WTC11 (cell line): ENCODE data around the gene TMEM43. TPM values are rescaled to one million over a fixed set of nuclear protein-coding genes. Genes with fewer than 3 reads are reported as not detected.

ENCODE experiments used
- ATAC-seq: fragments of 200-7000 bp; cut with Tn5 transposase; 2 replicates; pipeline ENCODE4 v1.10.0; 2021; ENCODE audit warnings: mild to moderate bottlenecking, moderate library complexity
- CTCF ChIA-PET: fragments of 300-600 bp; sonication (Branson Sonifier 250); formaldehyde crosslinking; loops from one replicate; lab custom pipeline; 2021; ENCODE audit warnings: antibody characterized with exemption; lab: Charles Lee
- POLR2A ChIA-PET: fragments of 350-600 bp; sonication (Branson Sonifier 250); formaldehyde crosslinking; loops from one replicate; lab custom pipeline; 2021; ENCODE audit warnings: antibody characterized with exemption; lab: Charles Lee
- DNase-seq: peaks from one replicate; pipeline ENCODE4 v3.0.0; 2021; ENCODE audit warnings: low spot score
- H3K27ac Mint-ChIP-seq: 2 replicates; pipeline ENCODE4 v1.8.0; 2021; ENCODE audit warnings: mixed read lengths
- H3K27me3 Mint-ChIP-seq: 2 replicates; pipeline ENCODE4 v1.8.0; 2021; ENCODE audit warnings: low read depth, mild to moderate bottlenecking, moderate library complexity, mixed read lengths
- H3K36me3 Mint-ChIP-seq: 2 replicates; pipeline ENCODE4 v1.8.0; 2021; ENCODE audit warnings: mixed read lengths
- H3K4me1 Mint-ChIP-seq: 2 replicates; pipeline ENCODE4 v1.8.0; 2022; ENCODE audit warnings: mixed read lengths
- H3K4me3 Mint-ChIP-seq: 2 replicates; pipeline ENCODE4 v1.8.0; 2021; ENCODE audit warnings: mild to moderate bottlenecking, moderate library complexity, mixed read lengths
- H3K9me3 Mint-ChIP-seq: 2 replicates; pipeline ENCODE4 v1.8.0; 2021; ENCODE audit warnings: mixed read lengths
- CREB1 ChIP-seq: sonication (generic); formaldehyde crosslinking; IDR thresholded peaks from 2 replicates; pipeline ENCODE4 v1.8.0; 2023; ENCODE audit warnings: mild to moderate bottlenecking, missing genetic modification reagents
- ELF4 ChIP-seq: sonication (generic); formaldehyde crosslinking; IDR thresholded peaks from 2 replicates; pipeline ENCODE4 v1.8.1; 2022; ENCODE audit warnings: low read depth, mild to moderate bottlenecking, moderate library complexity, missing genetic modification reagents
- EMX1 ChIP-seq: fragments of 250-450 bp; sonication (Bioruptor Pico); IDR thresholded peaks from 2 replicates; pipeline ENCODE4 v1.8.0; 2021; ENCODE audit warnings: mild to moderate bottlenecking
- FOXP1 ChIP-seq: sonication (generic); formaldehyde crosslinking; IDR thresholded peaks from 2 replicates; pipeline ENCODE4 v1.8.0; 2022; ENCODE audit warnings: missing genetic modification reagents, mild to moderate bottlenecking, moderate library complexity, borderline replicate concordance
- MXD4 ChIP-seq: fragments of 250-450 bp; sonication (Bioruptor Pico); IDR thresholded peaks from 2 replicates; pipeline ENCODE4 v1.8.0; 2021; ENCODE audit warnings: mild to moderate bottlenecking, moderate library complexity, borderline replicate concordance
- NFE2L1 ChIP-seq: sonication (generic); formaldehyde crosslinking; IDR thresholded peaks from 2 replicates; pipeline ENCODE4 v1.8.1; 2023; ENCODE audit warnings: missing genetic modification reagents
- RORB ChIP-seq: fragments of 250-450 bp; sonication (Bioruptor Pico); IDR thresholded peaks from 2 replicates; pipeline ENCODE4 v1.9.0; 2021; ENCODE audit warnings: mild to moderate bottlenecking
- total RNA-seq: library from RNA; stranded (reverse); gene quantifications from 3 replicates; pipeline ENCODE4 v1.2.3, GENCODE V29; 2021
- TF ChIP-seq, protein P1 (sequence below): sonication (generic); formaldehyde crosslinking; IDR thresholded peaks from 2 replicates; pipeline ENCODE4 v1.8.1; 2023; ENCODE audit warnings: mild to moderate bottlenecking, missing genetic modification reagents, borderline replicate concordance
- TF ChIP-seq, protein P2 (sequence below): sonication (generic); formaldehyde crosslinking; IDR thresholded peaks from 2 replicates; pipeline ENCODE4 v1.8.1; 2022; ENCODE audit warnings: low read depth, missing genetic modification reagents, borderline replicate concordance
- TF ChIP-seq, protein P3 (sequence below): sonication (generic); formaldehyde crosslinking; IDR thresholded peaks from 2 replicates; pipeline ENCODE4 v1.8.1; 2022; ENCODE audit warnings: mild to moderate bottlenecking, missing genetic modification reagents, moderate library complexity, borderline replicate concordance
- TF ChIP-seq, protein P4 (sequence below): sonication (generic); formaldehyde crosslinking; IDR thresholded peaks from 2 replicates; pipeline ENCODE4 v1.8.1; 2023; ENCODE audit warnings: mild to moderate bottlenecking, missing genetic modification reagents
- TF ChIP-seq, protein P5 (sequence below): sonication (generic); formaldehyde crosslinking; IDR thresholded peaks from 2 replicates; pipeline ENCODE4 v1.8.0; 2022; ENCODE audit warnings: missing genetic modification reagents
- TF ChIP-seq, protein P6 (sequence below): sonication (generic); formaldehyde crosslinking; IDR thresholded peaks from 2 replicates; pipeline ENCODE4 v1.8.1; 2023; ENCODE audit warnings: mild to moderate bottlenecking, missing genetic modification reagents

Gene TMEM43
- total RNA-seq, 1 experiment from 2014 or later: 27.7 TPM

DNA sequence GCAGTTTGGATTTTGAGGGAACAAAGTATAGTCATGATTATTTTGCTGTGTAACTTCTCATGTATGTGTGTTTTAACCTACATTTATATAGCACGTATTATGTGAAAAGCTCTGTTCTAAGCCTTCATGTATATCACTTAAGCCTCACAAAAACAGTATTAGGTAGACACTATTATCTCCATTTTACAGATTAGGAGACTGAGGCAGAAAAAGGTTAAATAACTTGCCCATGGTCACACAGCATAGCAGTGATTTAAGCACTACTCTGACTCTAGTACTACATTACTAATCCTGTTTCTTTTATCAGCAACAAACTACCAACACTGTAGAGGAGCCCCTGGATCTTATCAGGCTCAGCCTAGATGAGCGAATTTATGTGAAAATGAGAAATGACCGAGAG, 56.4 kb downstream of the TMEM43 start:
- Mint-ChIP-seq H3K27ac (no peak overlapping the region), H3K27me3 (no peaks in the 10 kb centered on the region), H3K9me3 (no peaks in the 10 kb centered on the region), H3K4me1 (peaks cover 20% of the 10 kb centered on the region), H3K4me3 (no peak overlapping the region), H3K36me3 (peaks cover 38% of the 10 kb centered on the region)
- ChIA-PET CTCF (no interaction called here), POLR2A (no interaction called here)
- TF ChIP-seq CREB1 (CRISPR knock-in tag): no peak
- TF ChIP-seq, protein P1, sequence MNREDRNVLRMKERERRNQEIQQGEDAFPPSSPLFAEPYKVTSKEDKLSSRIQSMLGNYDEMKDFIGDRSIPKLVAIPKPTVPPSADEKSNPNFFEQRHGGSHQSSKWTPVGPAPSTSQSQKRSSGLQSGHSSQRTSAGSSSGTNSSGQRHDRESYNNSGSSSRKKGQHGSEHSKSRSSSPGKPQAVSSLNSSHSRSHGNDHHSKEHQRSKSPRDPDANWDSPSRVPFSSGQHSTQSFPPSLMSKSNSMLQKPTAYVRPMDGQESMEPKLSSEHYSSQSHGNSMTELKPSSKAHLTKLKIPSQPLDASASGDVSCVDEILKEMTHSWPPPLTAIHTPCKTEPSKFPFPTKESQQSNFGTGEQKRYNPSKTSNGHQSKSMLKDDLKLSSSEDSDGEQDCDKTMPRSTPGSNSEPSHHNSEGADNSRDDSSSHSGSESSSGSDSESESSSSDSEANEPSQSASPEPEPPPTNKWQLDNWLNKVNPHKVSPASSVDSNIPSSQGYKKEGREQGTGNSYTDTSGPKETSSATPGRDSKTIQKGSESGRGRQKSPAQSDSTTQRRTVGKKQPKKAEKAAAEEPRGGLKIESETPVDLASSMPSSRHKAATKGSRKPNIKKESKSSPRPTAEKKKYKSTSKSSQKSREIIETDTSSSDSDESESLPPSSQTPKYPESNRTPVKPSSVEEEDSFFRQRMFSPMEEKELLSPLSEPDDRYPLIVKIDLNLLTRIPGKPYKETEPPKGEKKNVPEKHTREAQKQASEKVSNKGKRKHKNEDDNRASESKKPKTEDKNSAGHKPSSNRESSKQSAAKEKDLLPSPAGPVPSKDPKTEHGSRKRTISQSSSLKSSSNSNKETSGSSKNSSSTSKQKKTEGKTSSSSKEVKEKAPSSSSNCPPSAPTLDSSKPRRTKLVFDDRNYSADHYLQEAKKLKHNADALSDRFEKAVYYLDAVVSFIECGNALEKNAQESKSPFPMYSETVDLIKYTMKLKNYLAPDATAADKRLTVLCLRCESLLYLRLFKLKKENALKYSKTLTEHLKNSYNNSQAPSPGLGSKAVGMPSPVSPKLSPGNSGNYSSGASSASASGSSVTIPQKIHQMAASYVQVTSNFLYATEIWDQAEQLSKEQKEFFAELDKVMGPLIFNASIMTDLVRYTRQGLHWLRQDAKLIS (CRISPR knock-in tag): no peak
- TF ChIP-seq ELF4 (CRISPR knock-in tag): no peak
- TF ChIP-seq, protein P2, sequence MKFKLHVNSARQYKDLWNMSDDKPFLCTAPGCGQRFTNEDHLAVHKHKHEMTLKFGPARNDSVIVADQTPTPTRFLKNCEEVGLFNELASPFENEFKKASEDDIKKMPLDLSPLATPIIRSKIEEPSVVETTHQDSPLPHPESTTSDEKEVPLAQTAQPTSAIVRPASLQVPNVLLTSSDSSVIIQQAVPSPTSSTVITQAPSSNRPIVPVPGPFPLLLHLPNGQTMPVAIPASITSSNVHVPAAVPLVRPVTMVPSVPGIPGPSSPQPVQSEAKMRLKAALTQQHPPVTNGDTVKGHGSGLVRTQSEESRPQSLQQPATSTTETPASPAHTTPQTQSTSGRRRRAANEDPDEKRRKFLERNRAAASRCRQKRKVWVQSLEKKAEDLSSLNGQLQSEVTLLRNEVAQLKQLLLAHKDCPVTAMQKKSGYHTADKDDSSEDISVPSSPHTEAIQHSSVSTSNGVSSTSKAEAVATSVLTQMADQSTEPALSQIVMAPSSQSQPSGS (CRISPR knock-in tag): no peak
- no peak for TF ChIP-seq NFE2L1 (CRISPR knock-in tag)
- TF ChIP-seq EMX1 (CRISPR knock-in tag): no peak
- TF ChIP-seq, protein P3, sequence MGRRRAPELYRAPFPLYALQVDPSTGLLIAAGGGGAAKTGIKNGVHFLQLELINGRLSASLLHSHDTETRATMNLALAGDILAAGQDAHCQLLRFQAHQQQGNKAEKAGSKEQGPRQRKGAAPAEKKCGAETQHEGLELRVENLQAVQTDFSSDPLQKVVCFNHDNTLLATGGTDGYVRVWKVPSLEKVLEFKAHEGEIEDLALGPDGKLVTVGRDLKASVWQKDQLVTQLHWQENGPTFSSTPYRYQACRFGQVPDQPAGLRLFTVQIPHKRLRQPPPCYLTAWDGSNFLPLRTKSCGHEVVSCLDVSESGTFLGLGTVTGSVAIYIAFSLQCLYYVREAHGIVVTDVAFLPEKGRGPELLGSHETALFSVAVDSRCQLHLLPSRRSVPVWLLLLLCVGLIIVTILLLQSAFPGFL (CRISPR knock-in tag): no peak
- TF ChIP-seq, protein P4, sequence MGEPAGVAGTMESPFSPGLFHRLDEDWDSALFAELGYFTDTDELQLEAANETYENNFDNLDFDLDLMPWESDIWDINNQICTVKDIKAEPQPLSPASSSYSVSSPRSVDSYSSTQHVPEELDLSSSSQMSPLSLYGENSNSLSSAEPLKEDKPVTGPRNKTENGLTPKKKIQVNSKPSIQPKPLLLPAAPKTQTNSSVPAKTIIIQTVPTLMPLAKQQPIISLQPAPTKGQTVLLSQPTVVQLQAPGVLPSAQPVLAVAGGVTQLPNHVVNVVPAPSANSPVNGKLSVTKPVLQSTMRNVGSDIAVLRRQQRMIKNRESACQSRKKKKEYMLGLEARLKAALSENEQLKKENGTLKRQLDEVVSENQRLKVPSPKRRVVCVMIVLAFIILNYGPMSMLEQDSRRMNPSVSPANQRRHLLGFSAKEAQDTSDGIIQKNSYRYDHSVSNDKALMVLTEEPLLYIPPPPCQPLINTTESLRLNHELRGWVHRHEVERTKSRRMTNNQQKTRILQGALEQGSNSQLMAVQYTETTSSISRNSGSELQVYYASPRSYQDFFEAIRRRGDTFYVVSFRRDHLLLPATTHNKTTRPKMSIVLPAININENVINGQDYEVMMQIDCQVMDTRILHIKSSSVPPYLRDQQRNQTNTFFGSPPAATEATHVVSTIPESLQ (CRISPR knock-in tag): no peak
- no peak for TF ChIP-seq MXD4 (CRISPR knock-in tag)
- TF ChIP-seq, protein P5, sequence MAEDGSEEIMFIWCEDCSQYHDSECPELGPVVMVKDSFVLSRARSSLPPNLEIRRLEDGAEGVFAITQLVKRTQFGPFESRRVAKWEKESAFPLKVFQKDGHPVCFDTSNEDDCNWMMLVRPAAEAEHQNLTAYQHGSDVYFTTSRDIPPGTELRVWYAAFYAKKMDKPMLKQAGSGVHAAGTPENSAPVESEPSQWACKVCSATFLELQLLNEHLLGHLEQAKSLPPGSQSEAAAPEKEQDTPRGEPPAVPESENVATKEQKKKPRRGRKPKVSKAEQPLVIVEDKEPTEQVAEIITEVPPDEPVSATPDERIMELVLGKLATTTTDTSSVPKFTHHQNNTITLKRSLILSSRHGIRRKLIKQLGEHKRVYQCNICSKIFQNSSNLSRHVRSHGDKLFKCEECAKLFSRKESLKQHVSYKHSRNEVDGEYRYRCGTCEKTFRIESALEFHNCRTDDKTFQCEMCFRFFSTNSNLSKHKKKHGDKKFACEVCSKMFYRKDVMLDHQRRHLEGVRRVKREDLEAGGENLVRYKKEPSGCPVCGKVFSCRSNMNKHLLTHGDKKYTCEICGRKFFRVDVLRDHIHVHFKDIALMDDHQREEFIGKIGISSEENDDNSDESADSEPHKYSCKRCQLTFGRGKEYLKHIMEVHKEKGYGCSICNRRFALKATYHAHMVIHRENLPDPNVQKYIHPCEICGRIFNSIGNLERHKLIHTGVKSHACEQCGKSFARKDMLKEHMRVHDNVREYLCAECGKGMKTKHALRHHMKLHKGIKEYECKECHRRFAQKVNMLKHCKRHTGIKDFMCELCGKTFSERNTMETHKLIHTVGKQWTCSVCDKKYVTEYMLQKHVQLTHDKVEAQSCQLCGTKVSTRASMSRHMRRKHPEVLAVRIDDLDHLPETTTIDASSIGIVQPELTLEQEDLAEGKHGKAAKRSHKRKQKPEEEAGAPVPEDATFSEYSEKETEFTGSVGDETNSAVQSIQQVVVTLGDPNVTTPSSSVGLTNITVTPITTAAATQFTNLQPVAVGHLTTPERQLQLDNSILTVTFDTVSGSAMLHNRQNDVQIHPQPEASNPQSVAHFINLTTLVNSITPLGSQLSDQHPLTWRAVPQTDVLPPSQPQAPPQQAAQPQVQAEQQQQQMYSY (CRISPR knock-in tag): no peak
- TF ChIP-seq, protein P6, sequence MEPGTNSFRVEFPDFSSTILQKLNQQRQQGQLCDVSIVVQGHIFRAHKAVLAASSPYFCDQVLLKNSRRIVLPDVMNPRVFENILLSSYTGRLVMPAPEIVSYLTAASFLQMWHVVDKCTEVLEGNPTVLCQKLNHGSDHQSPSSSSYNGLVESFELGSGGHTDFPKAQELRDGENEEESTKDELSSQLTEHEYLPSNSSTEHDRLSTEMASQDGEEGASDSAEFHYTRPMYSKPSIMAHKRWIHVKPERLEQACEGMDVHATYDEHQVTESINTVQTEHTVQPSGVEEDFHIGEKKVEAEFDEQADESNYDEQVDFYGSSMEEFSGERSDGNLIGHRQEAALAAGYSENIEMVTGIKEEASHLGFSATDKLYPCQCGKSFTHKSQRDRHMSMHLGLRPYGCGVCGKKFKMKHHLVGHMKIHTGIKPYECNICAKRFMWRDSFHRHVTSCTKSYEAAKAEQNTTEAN (CRISPR knock-in tag): no peak
- TF ChIP-seq FOXP1 (CRISPR knock-in tag): no peak
- TF ChIP-seq RORB (CRISPR knock-in tag): no peak
- DNase-seq: no peak
- no peak for ATAC-seq
